Colon (tissue), 2 donors: Measurements from ENCODE around the gene MEF2B.

Source experiments
- FAIRE-seq: peaks from 2 replicates; lab custom pipeline; 2012; peaks lifted over from hg19 to GRCh38; lab: Jason Lieb, UNC
- donor health status: control.
- donor health status: control.

Gene MEF2B

GRCh38 chr19:19170053-19170872, at the start of gene MEF2B:
Gene MEF2B, minus strand, starts transcription at chr19:19170263. Its CDS starts 19,528 bp downstream, at chr19:19150735.
- FAIRE-seq, result no peak

GRCh38 chr19:19218911-19219310, 48.8 kb upstream of the MEF2B start:
- FAIRE-seq, result no peak

- no peak for FAIRE-seq
Measured at GRCh38 chr19:19217099-19217498, 47.0 kb upstream of the MEF2B start.

- no peak for FAIRE-seq
Measured at GRCh38 chr19:19215792-19216191, 45.7 kb upstream of the MEF2B start.

- FAIRE-seq, result no peak
Measured at GRCh38 chr19:19214892-19215291, 44.8 kb upstream of the MEF2B start.

GRCh38 chr19:19214159-19214490, 44.1 kb upstream of the MEF2B start:
- no peak for FAIRE-seq

GRCh38 chr19:19213426-19214158, 43.5 kb upstream of the MEF2B start:
- FAIRE-seq, result no peak

- FAIRE-seq, result no peak
Measured at GRCh38 chr19:19212916-19213315, 42.9 kb upstream of the MEF2B start.

GRCh38 chr19:19211499-19212420, 41.7 kb upstream of the MEF2B start, which contains the start of gene NCAN:
Gene NCAN, plus strand, starts transcription at chr19:19211958. Its CDS starts 4,996 bp downstream, at chr19:19216954.
- no peak for FAIRE-seq

GRCh38 chr19:19209372-19209771, 39.3 kb upstream of the MEF2B start:
- FAIRE-seq, result no peak

- FAIRE-seq, result no peak
Measured at GRCh38 chr19:19207637-19208572, 37.8 kb upstream of the MEF2B start.

GRCh38 chr19:19206938-19207337, 36.9 kb upstream of the MEF2B start:
- FAIRE-seq, result no peak

- FAIRE-seq, result no peak
Measured at GRCh38 chr19:19205416-19206410, 35.6 kb upstream of the MEF2B start.

GRCh38 chr19:19204181-19204580, 34.1 kb upstream of the MEF2B start:
- no peak for FAIRE-seq

GRCh38 chr19:19203012-19203856, 33.2 kb upstream of the MEF2B start, which contains the start of gene NR2C2AP:
Gene NR2C2AP, minus strand, starts transcription at chr19:19203414. Its CDS starts 354 bp downstream, at chr19:19203060.
- FAIRE-seq, result peak; percentile 53

- FAIRE-seq, result no peak
Measured at GRCh38 chr19:19202707-19203011, 32.6 kb upstream of the MEF2B start.

- FAIRE-seq, result no peak
Measured at GRCh38 chr19:19201697-19202630, 31.9 kb upstream of the MEF2B start.

- no peak for FAIRE-seq
Measured at GRCh38 chr19:19193926-19194325, 23.9 kb upstream of the MEF2B start.
